Measurements from ENCODE around the gene TRIM15. TPM values are rescaled to one million over a fixed set of nuclear protein-coding genes. Genes with fewer than 3 reads are reported as not detected.

Gene TRIM15
- total RNA-seq, 1 experiment from 2014 or later, result 0.20 TPM

DNA sequence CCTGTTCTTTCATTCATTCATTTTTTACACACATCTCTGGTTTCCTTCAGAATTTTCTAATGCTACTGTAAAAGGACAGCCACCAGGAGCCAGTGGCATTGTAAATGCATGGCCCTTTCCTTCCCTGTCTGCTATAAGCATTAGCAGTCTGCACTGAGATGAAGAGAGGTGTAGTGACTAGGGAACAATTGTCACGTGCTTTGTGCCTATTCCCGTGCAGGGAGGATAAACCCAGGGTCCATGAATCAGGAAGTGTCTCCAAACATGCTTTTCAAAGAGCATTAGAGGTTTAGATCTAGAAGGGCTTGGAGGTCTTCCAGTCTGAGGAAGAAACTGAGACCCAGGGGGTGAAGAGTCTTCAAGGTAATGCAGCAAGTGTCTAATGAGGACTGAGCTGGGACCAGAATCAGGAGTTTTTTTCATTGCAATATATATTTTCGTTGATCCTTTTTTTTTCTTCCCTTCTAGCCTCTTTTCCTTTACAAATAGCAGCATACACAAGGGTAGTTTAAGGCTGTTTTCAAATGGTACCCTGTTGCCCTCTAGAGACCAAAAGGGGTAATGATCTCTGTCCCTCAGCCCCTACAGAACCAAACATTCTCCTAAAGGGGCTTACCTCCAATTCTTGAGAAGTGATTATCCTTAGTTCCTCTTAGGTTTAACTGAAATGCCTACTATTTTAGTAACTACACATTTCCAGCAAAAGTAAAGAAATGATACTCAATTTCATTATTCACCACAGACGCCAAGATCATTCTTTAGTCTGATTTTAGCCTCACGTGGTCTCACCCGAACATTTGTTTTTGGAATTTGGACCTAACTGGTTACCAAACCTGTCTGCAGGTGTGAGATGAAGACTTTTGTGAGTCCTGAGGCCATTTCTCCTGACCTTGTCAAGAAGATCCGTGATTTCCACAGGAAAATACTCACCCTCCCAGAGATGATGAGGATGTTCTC lies 6.6 kb downstream of the TRIM15 start:
- Histone ChIP-seq H3K23ac (ENCODE audit: insufficient read length, low read depth, low read length) (no peak overlapping the region), H3K18ac (ENCODE audit: insufficient read length, low read depth, low read length) (no peak overlapping the region), H3K79me2 (ENCODE audit: insufficient read depth, low read length) (no peaks in the 10 kb centered on the region), H2BK5ac (ENCODE audit: insufficient read length, low read length) (no peak overlapping the region), H3K23me2 (ENCODE audit: insufficient read length, low read depth, low read length, poor library complexity, severe bottlenecking) (peaks cover 9% of the 10 kb centered on the region), H3K79me1 (ENCODE audit: insufficient read depth, low read depth, low read length, poor library complexity, severe bottlenecking) (no peaks in the 10 kb centered on the region), H3K9ac (ENCODE audit: extremely low read depth, insufficient read length, low read length) (no peak overlapping the region), H2AK5ac (ENCODE audit: insufficient read length, low read length) (no peak overlapping the region), H3K56ac (ENCODE audit: insufficient read length, low read depth, low read length) (no peak overlapping the region), H2BK20ac (ENCODE audit: low read depth, low read length, poor library complexity, severe bottlenecking) (no peak overlapping the region), H4K5ac (ENCODE audit: insufficient read length, low read depth, low read length) (no peak overlapping the region), H3K27me3 (ENCODE audit: insufficient read depth, low read length) (peaks cover 6% of the 10 kb centered on the region; the same call in 1 of the 2 replicates), H2AFZ (ENCODE audit: low read length) (peak overlapping the region; percentile 83), H4K91ac (ENCODE audit: insufficient read length, low read depth, low read length) (no peak overlapping the region), H3K14ac (ENCODE audit: insufficient read depth, low read length) (no peak overlapping the region), H2BK15ac (ENCODE audit: low read depth, low read length) (no peak overlapping the region), H3K27ac (ENCODE audit: insufficient read length, low read depth, low read length) (no peak overlapping the region), H2BK12ac (ENCODE audit: insufficient read length, low read depth, low read length) (no peak overlapping the region), H3K4ac (ENCODE audit: low read depth, low read length) (no peak overlapping the region), H3T11ph (ENCODE audit: low read length) (no peak overlapping the region), H3K4me1 (ENCODE audit: insufficient read depth, low read length) (no peaks in the 10 kb centered on the region), H4K20me1 (ENCODE audit: control insufficient read depth, insufficient read depth, insufficient read length) (no peaks in the 10 kb centered on the region), H2BK120ac (ENCODE audit: low read depth, low read length, poor library complexity, severe bottlenecking) (no peak overlapping the region), H4K8ac (replicated peaks; ENCODE audit: insufficient read length, low read depth, low read length) (no peak overlapping the region), H3K4me2 (ENCODE audit: insufficient read depth, insufficient read length, low read length) (no peak overlapping the region), H3K9me3 (ENCODE audit: control insufficient read depth, low read depth, low read length) (no peaks in the 10 kb centered on the region)
- H3K9me3 Mint-ChIP-seq, result peaks cover 0 to 3% of the 10 kb centered on the region in 2 experiments; a peak in 1 of 5 replicates
- peaks cover 77% of the 10 kb centered on the region for H3K27me3 Mint-ChIP-seq (ENCODE audit: low read depth)
- no peak for DNase-seq
- no peak overlapping the region for H3K4me3 Mint-ChIP-seq
- no peaks in the 10 kb centered on the region for H3K36me3 Mint-ChIP-seq (ENCODE audit: insufficient read depth in 1 of 3, low read depth in 3 of 3)
- H3K4me1 Mint-ChIP-seq, result peaks cover 8% of the 10 kb centered on the region in 2 experiments
- TF ChIP-seq, protein P1, sequence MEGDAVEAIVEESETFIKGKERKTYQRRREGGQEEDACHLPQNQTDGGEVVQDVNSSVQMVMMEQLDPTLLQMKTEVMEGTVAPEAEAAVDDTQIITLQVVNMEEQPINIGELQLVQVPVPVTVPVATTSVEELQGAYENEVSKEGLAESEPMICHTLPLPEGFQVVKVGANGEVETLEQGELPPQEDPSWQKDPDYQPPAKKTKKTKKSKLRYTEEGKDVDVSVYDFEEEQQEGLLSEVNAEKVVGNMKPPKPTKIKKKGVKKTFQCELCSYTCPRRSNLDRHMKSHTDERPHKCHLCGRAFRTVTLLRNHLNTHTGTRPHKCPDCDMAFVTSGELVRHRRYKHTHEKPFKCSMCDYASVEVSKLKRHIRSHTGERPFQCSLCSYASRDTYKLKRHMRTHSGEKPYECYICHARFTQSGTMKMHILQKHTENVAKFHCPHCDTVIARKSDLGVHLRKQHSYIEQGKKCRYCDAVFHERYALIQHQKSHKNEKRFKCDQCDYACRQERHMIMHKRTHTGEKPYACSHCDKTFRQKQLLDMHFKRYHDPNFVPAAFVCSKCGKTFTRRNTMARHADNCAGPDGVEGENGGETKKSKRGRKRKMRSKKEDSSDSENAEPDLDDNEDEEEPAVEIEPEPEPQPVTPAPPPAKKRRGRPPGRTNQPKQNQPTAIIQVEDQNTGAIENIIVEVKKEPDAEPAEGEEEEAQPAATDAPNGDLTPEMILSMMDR (conservative IDR thresholded peaks at IDR 0.05), result peak; percentile 80
- no CpG with 5 or more reads among the region's 7 CpGs for WGBS (ENCODE audit: extremely low coverage, insufficient read length, low lambda C conversion rate)
- H3K27ac Mint-ChIP-seq, result no peak overlapping the region

All from H9 (cell line).